Naive B cell (primary cell): Measurements from ENCODE around the gene CABLES2. TPM values are rescaled to one million over a fixed set of nuclear protein-coding genes. Genes with fewer than 3 reads are reported as not detected.
A peak's percentile ranks its signal among the peaks of the same experiment; 100 is the strongest.

ENCODE experiments used
- ATAC-seq, 2 donors: fragments of 150-1000 bp; cut with Tn5 transposase; 2 replicates each; pipeline ENCODE4 v1.10.0; 2021; ENCODE audit warnings: low read depth in 2 of 2, mild to moderate bottlenecking in 2 of 2, moderate library complexity in 2 of 2
- DNase-seq: peaks from one replicate; pipeline ENCODE4 v3.0.0; 2022
- H3K27ac Mint-ChIP-seq, 6 donors: one replicate each; pipeline ENCODE4 v1.8.0; 2020 to 2022; ENCODE audit warnings: mild to moderate bottlenecking in 6 of 6, mixed read lengths in 6 of 6, moderate library complexity in 5 of 6, inconsistent platforms in 2 of 6
- H3K27me3 Mint-ChIP-seq, 3 donors: one replicate each; pipeline ENCODE4 v1.8.0; 2021 to 2022; ENCODE audit warnings: mixed read lengths in 3 of 3, mild to moderate bottlenecking in 1 of 3
- H3K36me3 Mint-ChIP-seq, 2 donors: one replicate each; pipeline ENCODE4 v1.8.0; 2020 to 2022; ENCODE audit warnings: mixed read lengths in 2 of 2, inconsistent platforms in 1 of 2, mild to moderate bottlenecking in 1 of 2
- H3K4me1 Mint-ChIP-seq, 3 donors: one replicate each; pipeline ENCODE4 v1.8.0; 2020 to 2022; ENCODE audit warnings: mixed read lengths in 3 of 3, inconsistent platforms in 1 of 3, mild to moderate bottlenecking in 1 of 3, moderate library complexity in 1 of 3
- H3K4me3 Mint-ChIP-seq, 8 donors: one replicate each; pipeline ENCODE4 v1.8.0; 2020 to 2022; ENCODE audit warnings: mild to moderate bottlenecking in 8 of 8, mixed read lengths in 8 of 8, moderate library complexity in 8 of 8, inconsistent platforms in 2 of 8
- H3K9me3 Mint-ChIP-seq, 7 donors: one replicate each; pipeline ENCODE4 v1.8.0; 2020 to 2022; ENCODE audit warnings: mixed read lengths in 7 of 7, mild to moderate bottlenecking in 5 of 7, inconsistent platforms in 2 of 7, moderate library complexity in 1 of 7
- polyA plus RNA-seq, 6 donors: library from polyadenylated mRNA; unstranded; fragments of 300-500 nt; fragmentation: Illumina TruSeq; gene quantifications; one replicate each; pipeline ENCODE4 v1.2.3, GENCODE V29; 2021; ENCODE audit warnings: low read depth in 6 of 6

Gene CABLES2
- polyA plus RNA-seq, 6 donors from 2014 or later: 1.00 to 3.3 (median 1.2) TPM; not detected in 1

DNA sequence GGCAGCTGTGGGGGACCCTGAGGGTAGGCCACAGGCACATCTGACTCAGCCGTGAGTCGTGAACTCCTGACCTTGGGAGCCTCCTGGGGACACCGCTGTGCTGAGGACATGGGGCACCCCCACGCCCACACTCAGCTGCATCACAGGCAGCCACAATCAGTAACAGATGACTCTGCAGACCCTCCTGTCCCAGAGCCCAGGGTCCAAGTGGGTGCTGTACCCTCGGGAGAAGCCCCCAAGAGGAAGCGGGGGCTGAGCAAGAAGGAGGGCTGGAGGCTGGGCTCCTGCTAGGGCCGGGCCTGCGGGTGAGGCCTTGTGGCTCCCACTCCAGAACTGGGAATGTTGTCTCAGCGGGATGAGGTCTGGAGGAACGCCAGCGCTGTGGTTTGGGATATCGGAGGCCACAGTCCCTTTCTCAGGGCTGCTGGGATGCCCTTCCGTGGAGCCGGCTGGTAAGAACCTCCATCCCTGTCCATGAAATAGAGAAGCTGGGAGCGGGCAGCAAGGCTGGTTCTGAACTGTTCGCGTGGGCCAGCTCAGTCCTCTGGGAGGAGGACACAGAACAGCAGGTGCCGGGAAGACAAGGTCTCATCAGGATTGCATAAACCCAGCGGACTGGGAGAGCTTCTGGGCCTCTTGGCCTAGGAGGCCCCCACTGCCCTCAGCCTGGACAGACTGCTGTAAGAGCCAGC, 36.8 kb downstream of the CABLES2 start:
- peaks cover 5 to 18% (median 11%) of the 10 kb centered on the region in 3 donors for H3K27me3 Mint-ChIP-seq
- ATAC-seq (no peak), DNase-seq (no peak)
- H3K27ac Mint-ChIP-seq: no peak overlapping the region
- H3K4me3 Mint-ChIP-seq: no peak overlapping the region
- peaks cover 18 to 25% (median 22%) of the 10 kb centered on the region in 3 donors for H3K4me1 Mint-ChIP-seq
- H3K36me3 Mint-ChIP-seq: no peaks in the 10 kb centered on the region
- H3K9me3 Mint-ChIP-seq: no peaks in the 10 kb centered on the region

DNA sequence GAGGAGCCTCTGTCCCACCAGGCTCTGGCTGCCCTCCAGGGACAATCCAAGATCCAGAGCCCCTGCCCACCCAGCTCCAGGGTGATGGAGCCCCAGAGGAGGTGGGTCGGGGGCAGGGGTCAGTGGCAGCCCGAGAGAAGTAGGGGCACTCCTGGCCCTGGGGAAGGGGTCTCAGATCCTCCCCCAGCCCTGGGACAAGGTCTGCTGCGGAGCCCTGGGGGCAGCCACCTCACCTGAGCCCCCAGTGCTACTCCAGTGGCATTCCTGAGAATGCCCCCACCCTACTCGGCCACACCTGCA, 37.3 kb downstream of the CABLES2 start:
- peaks cover 5 to 18% (median 11%) of the 10 kb centered on the region in 3 donors for H3K27me3 Mint-ChIP-seq
- no peaks in the 10 kb centered on the region for H3K36me3 Mint-ChIP-seq
- no peaks in the 10 kb centered on the region for H3K9me3 Mint-ChIP-seq
- no peak for ATAC-seq
- peaks cover 20 to 30% (median 24%) of the 10 kb centered on the region in 3 donors for H3K4me1 Mint-ChIP-seq
- no peak overlapping the region for H3K4me3 Mint-ChIP-seq
- no peak overlapping the region for H3K27ac Mint-ChIP-seq
- no peak for DNase-seq

DNA sequence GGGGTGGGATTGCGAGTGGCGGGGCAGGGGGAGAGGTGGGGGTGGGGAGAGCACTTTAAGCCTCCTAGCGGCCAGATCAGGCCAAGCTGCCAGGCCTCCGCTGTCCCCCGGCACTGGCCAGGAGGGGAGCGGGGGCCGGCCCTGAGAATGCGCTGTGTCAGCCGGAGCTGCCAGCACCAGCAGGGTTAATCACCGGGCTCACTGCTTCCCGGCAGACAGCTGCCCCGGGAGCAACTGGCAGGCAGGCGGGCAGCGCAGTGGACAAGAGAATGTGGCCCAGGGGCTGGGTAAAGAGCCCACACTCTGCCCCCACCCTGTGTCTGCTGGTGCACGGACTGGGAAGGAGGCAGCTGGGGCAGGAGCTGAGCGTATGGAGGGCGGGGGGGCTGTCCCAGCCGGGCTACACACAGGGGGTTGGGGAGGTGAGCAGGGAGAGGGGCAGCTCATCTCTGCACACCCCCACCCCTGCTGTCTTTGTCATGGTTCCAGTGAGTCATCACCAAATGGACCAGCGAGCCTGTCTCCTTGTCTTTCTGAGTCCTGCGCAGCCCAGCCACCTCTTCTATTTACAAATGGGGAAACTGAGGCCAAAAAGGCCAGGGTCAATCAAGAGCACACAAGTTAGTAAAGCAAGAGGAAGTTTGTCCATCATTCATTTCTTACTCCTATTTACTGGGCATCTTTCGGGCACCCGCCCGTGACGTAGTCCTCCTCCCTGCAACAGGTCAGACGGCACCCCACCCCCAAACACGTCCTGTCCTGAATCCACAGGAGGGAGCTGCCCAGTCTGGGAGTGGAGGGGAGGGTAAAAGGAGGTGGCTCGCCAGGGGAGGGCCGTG, 37.9 kb downstream of the CABLES2 start:
- Mint-ChIP-seq H3K4me3 (peak overlapping the region in 6 of 8 donors; percentile 30 to 83 (median 64)), H3K27me3 (peaks cover 5 to 18% (median 11%) of the 10 kb centered on the region in 3 donors), H3K9me3 (no peaks in the 10 kb centered on the region), H3K36me3 (no peaks in the 10 kb centered on the region), H3K27ac (no peak overlapping the region), H3K4me1 (peaks cover 18 to 28% (median 24%) of the 10 kb centered on the region in 3 donors)
- ATAC-seq: no peak
- DNase-seq: no peak

DNA sequence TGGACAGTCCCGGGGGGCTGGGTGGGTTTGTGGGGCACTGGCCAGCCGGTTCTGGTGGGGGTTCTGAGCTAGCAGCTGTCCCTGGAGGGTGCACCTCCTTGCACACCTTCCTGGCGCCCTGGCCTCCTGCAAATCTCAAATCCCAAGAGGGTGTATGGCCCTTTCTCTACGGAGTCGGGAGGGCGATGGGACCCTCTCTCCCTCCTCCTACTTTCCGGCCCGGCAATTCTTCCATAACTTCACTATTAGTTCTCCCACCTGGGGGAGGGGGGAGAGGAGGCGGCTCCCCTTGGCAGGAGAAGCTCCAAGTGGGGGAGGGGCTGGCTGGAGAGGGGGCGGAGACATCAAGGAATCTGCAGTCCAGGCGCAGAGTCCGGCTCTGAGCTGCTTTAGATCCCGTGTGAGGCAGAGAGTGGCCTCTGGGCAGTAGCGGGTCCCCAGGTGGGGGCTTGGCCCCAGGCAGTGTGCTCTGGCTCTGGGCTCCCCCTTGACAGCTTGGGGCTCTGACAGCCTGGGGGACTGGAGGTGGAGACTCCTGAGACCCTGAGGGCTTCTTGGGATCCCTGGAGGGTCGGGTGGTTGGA, 38.6 kb downstream of the CABLES2 start:
- peaks cover 15 to 27% (median 25%) of the 10 kb centered on the region in 3 donors for H3K4me1 Mint-ChIP-seq
- H3K36me3 Mint-ChIP-seq: no peaks in the 10 kb centered on the region
- no peaks in the 10 kb centered on the region for H3K9me3 Mint-ChIP-seq
- peak overlapping the region; percentile 74 to 91 (median 87) for H3K4me3 Mint-ChIP-seq
- ATAC-seq: no peak
- H3K27me3 Mint-ChIP-seq: peaks cover 5 to 18% (median 11%) of the 10 kb centered on the region in 3 donors
- peak overlapping the region in 2 of 6 donors; percentile 57 to 66 for H3K27ac Mint-ChIP-seq
- DNase-seq: no peak

DNA sequence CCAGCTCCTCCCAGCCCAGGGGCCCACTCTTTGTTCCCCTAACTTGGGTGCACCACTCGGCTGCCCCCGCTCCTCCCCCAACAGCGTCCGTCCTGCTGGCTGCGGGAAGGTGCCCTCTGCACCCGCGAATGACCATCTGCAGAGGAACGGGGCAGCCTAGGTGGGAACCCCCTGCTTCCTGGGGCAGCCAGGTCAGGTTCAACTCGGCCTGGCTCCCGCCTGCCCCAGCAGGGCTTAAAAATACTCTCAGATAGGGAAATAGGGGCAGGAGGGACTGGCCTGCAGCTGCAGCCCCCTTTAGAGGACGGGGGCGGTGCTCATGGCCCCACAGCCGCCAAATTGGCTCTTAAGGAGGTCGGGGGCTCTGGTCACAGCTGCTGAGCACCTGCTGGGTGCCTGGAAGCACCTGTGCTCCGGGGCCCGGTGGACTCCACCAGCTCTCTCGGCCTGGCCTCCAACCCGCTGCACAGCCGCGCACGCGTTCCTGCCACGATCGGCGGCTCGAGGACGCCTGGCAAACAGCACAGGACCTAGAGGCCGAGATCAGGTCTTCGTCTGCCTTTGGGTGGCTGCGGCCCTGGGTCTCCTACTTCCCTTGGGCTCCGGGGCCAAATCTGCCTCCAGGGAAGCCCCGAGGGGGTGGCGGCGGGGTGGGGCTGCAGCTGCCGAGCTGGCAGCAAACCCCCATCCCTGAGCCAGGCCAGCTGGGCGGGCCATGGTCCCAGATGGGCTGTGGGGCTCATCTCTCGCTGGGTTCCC, 39.3 kb downstream of the CABLES2 start:
- H3K4me3 Mint-ChIP-seq: peak overlapping the region; percentile 74 to 91 (median 87)
- H3K9me3 Mint-ChIP-seq: no peaks in the 10 kb centered on the region
- DNase-seq (peak; percentile 33), ATAC-seq (peak; percentile 14 to 17)
- no peaks in the 10 kb centered on the region for H3K36me3 Mint-ChIP-seq
- H3K27ac Mint-ChIP-seq: peak overlapping the region in 3 of 6 donors; percentile 57 to 87 (median 75)
- H3K27me3 Mint-ChIP-seq: peaks cover 4 to 17% (median 5%) of the 10 kb centered on the region in 3 donors
- H3K4me1 Mint-ChIP-seq: peaks cover 15 to 32% (median 22%) of the 10 kb centered on the region in 3 donors

DNA sequence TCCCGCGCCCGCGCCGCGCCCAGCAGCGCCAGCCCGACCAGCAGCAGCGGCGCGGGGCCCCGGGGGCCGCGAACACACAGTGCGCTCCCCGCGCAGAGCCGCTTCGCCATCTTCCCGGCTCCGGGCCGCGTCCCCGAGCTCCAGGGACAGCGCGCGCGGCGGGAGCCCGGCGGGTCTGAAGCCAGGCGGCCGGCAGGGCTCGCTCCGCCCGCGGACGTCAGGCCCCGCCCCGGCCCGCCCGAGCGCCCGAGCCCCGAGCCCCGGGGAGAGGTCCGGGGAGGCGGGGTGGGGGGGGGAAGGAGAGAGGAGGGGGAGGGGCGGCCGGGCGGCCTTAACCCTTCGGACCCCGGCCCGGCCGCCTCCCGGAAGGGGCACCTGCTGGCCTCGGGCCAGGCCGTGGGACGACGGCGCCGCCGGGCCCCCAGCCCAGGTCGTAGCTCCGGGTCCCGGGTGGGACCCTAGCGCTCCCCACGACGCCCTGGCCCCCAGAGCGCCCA, 39.9 kb downstream of the CABLES2 start, which contains the start of gene LAMA5:
LAMA5 (minus strand) TSS at position 177 of the 497 bp plus-strand sequence; CDS start at position 110, 67 bp downstream.
- H3K36me3 Mint-ChIP-seq: no peaks in the 10 kb centered on the region
- ATAC-seq: peak; percentile 42 to 44
- peak within 1 kb of the TSS; percentile 74 to 91 (median 86) for H3K4me3 Mint-ChIP-seq
- H3K9me3 Mint-ChIP-seq: no peaks in the 10 kb centered on the region
- H3K4me1 Mint-ChIP-seq: peaks cover 15 to 37% (median 24%) of the 10 kb centered on the region in 3 donors
- H3K27ac Mint-ChIP-seq: peak within 1 kb of the TSS in 3 of 6 donors; percentile 57 to 87 (median 75)
- DNase-seq: peak; percentile 28
- H3K27me3 Mint-ChIP-seq: peaks cover 0 to 14% (median 4%) of the 10 kb centered on the region in 3 donors

DNA sequence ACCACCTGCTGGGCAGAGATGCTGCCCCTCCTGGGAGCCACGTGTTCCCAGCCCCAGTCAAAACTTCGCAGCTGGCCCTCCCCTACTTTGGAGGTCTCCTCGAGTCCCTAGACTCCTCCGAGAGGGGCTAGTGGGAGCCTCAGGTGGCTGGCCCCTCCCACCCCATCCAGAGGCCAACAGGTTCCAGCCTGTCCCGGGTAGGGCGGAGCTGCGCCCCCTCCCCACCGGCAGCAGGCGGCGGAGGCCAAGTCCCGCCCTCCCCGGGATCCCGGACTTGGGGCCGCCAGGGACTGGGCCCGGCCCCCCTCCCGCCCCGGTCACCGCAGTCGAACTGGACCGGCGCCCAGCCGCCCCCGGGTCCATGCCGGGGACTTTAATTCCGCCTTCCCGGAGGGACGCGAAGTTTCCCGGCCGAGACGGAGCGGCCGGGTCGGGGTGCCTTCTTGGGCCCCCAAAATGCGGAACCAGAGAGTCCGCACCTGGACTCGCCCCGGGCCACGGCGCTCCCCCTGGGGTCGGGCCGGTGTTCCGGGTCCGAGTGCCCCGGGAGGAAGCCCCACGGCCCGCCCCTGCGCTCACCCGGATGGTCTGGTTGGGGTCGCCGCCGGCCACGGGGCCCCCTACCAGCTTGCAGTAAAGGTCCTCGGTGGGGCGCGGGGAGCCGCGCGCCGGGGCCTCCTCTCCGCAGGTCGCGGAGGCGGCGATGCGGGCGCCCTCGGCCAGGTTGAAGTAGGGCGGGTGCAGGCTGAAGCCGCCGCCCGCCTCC, 40.5 kb downstream of the CABLES2 start:
- no peak overlapping the region for H3K27ac Mint-ChIP-seq
- H3K9me3 Mint-ChIP-seq: no peaks in the 10 kb centered on the region
- peak overlapping the region; percentile 32 to 87 (median 76) for H3K4me3 Mint-ChIP-seq
- peaks cover 0 to 14% (median 4%) of the 10 kb centered on the region in 3 donors for H3K27me3 Mint-ChIP-seq
- peaks cover 15 to 37% (median 24%) of the 10 kb centered on the region in 3 donors for H3K4me1 Mint-ChIP-seq
- ATAC-seq (peak; percentile 56), DNase-seq (peak; percentile 51)
- no peaks in the 10 kb centered on the region for H3K36me3 Mint-ChIP-seq

DNA sequence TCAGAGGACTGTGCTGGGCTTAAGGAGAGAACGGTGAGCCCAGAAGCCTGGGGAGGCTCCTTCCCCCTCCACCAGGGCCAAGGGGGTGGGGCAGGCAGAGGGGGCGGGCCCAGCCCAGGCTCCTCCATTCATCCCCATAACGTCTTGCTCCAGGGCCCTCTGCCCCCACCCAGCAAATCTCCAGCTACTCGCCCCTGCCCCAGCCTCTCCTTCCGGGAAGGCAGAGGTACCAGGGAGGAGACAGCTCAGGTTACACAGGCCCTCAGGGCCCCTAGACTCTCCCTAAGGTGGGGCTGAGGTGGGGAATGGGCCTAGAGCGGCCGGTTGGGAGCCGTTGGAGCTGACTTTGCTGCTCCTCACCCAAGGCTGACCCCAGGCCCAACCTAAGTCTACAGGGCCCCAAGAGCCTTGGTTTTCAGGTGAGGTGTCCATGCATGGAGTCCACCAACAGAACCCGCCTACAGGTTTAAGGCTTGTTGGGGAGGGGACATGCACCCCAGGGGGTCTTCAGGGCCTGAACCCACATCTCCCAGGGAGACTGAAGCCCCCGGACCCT, 41.2 kb downstream of the CABLES2 start:
- ATAC-seq (peak in 1 of 2 donors; percentile 22), DNase-seq (no peak)
- Mint-ChIP-seq H3K27me3 (peaks cover 0 to 14% (median 4%) of the 10 kb centered on the region in 3 donors), H3K4me1 (peaks cover 15 to 37% (median 24%) of the 10 kb centered on the region in 3 donors), H3K9me3 (no peaks in the 10 kb centered on the region), H3K4me3 (peak overlapping the region; percentile 32 to 87 (median 75)), H3K27ac (peak overlapping the region in 2 of 6 donors; percentile 39 to 61), H3K36me3 (no peaks in the 10 kb centered on the region)

DNA sequence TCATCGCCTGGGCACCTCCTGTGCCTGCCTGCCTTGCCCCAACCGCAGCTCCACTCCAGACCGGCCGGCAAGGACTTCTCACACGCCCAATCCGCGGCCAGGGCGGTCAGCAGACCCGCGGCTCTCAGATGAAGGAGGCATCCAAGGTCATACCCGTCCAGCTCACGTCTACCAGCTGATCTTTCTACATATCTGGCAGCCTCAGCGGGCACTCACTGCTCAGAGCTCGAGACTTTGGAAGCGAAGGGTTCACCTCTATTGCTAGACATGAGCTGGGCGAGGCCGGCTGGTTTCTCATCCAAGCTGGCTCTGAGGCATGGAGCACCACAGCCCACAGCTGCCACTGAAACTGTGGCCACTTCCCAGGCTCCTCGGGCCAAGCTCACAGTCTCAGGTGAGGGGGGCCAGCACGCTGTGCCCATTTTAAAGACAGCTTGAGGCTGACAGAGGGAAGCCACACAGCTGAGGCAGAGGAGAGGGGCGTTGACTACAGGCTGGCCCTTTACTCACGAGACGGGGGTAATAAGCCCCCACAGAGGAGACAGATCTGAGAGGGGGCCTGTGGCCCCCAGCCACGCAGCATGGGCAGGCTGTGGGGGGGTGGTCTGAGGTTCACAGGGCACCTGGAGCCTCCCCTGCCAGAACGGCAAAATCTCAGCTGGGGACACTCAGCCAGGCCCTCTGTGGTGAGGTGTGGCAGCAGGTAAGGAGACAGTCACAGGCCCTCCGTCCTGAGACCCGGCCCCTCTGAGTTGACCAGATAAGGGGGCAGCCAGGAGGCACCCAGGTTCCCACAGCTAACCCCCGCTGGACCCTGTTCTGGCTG, 42.0 kb downstream of the CABLES2 start:
- peaks cover 15 to 37% (median 25%) of the 10 kb centered on the region in 3 donors for H3K4me1 Mint-ChIP-seq
- H3K9me3 Mint-ChIP-seq: no peaks in the 10 kb centered on the region
- peaks cover 0 to 14% (median 4%) of the 10 kb centered on the region in 3 donors for H3K27me3 Mint-ChIP-seq
- DNase-seq (no peak), ATAC-seq (no peak)
- peak overlapping the region; percentile 16 to 87 (median 70) for H3K4me3 Mint-ChIP-seq
- H3K27ac Mint-ChIP-seq: peak overlapping the region in 1 of 6 donors; percentile 39
- H3K36me3 Mint-ChIP-seq: no peaks in the 10 kb centered on the region

DNA sequence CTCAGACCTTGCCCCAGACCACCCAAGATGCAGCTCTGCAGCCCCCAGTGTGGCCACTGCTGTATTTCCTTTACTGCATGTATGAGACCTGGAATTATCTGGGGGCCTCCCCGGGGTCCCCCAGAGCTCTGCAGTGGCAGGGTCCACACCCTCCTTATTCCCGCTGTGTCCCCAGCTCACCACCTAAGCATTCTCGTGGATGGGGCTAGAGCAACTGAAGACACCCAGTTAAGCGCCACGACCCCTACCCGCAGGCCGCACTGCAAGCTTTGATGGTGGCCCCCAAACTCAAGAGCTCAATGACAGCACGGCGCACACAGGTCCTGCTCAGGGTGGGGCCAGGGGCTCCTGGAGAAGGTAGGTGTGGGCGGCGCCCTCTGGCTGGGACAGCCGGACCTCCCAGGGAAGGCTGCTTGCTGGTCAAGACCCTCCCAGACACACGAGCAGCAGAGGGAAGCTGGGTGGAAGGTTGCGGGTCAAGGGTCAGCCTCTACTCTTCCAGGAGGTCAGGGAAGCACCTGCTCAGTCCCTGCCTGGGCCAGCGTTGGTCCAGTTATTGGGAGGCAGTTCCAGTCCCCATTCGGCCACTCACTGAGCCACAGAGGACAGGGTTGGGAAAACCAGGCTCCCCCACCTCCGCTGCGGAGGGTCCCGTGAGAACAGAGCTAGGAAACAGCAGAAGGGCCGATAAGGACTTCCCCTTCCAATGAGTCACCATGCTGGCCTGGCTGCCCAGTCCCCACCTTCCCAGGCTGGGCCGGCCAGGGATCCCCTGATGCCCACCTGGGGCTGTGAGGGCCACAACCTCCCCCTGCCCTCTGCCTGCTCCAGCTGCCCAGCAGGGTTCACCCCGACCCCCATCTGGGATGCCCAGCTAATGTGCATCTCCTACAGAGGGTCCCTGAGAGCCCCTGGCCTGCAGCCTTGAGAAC, 42.9 kb downstream of the CABLES2 start:
- no peak for ATAC-seq
- peak overlapping the region in 2 of 6 donors; percentile 31 to 60 for H3K27ac Mint-ChIP-seq
- H3K9me3 Mint-ChIP-seq: no peaks in the 10 kb centered on the region
- no peak for DNase-seq
- no peaks in the 10 kb centered on the region for H3K36me3 Mint-ChIP-seq
- H3K27me3 Mint-ChIP-seq: peaks cover 0 to 10% (median under 1%) of the 10 kb centered on the region in 3 donors
- H3K4me1 Mint-ChIP-seq: peaks cover 12 to 37% (median 26%) of the 10 kb centered on the region in 3 donors
- H3K4me3 Mint-ChIP-seq: peak overlapping the region in 3 of 8 donors; percentile 43 to 81 (median 79)
